Ascending aorta (tissue), 2 donors: ENCODE results near the gene ITIH1. TPM values are rescaled to one million over a fixed set of nuclear protein-coding genes. Genes with fewer than 3 reads are reported as not detected.

Experiments
- DNase-seq, 2 donors: peaks; one replicate each; pipeline ENCODE4 v3.0.0-alpha.2; 2019; ENCODE audit warnings: low spot score in 2 of 2
- H3K27ac ChIP-seq, 2 donors: fragments of 200-600 bp; sonication (generic); one replicate each; pipeline ENCODE4 v1.5.1; 2016 to 2017; ENCODE audit warnings: mild to moderate bottlenecking in 1 of 2
- H3K27me3 ChIP-seq: fragments of 200-600 bp; sonication (generic); one replicate; pipeline ENCODE4 v1.5.1; 2017
- H3K36me3 ChIP-seq, 2 donors: fragments of 200-600 bp; sonication (generic); one replicate each; pipeline ENCODE4 v1.5.1; 2016
- H3K4me1 ChIP-seq, 2 donors: fragments of 200-600 bp; sonication (generic); one replicate each; pipeline ENCODE4 v1.5.1; 2016 to 2017; ENCODE audit warnings: mild to moderate bottlenecking in 1 of 2
- H3K4me3 ChIP-seq, 2 donors: fragments of 200-600 bp; sonication (generic); one replicate each; pipeline ENCODE4 v1.5.1; 2016 to 2017; ENCODE audit warnings: mild to moderate bottlenecking in 1 of 2
- H3K9me3 ChIP-seq, 2 donors: fragments of 200-600 bp; sonication (generic); one replicate each; pipeline ENCODE4 v1.5.1; 2016
- intact Hi-C: fragments of 100-400 bp; cut with DNase I; formaldehyde crosslinking; loops from one replicate; pipeline ENCODE4 v1.15.1; 2023
- total RNA-seq: library from RNA; depleted of rRNA; stranded (reverse); fragments of >200 nt; gene quantifications from one replicate; pipeline ENCODE4 v1.1.0, GENCODE V29; 2016
- TF ChIP-seq, protein P1 (sequence below), 3 experiments: fragments of 200-600 bp in 2 of 3; fragments of 450-650 bp in 1 of 3; sonication (generic) in 2 of 3; IDR thresholded peaks; one replicate each; pipeline ENCODE4 v1.5.1; 2016 to 2019; ENCODE audit warnings: antibody characterized with exemption in 3 of 3, mild to moderate bottlenecking in 1 of 3, moderate library complexity in 1 of 3

The ITIH1 gene
- total RNA-seq, 1 donor from 2014 or later: 2.0 TPM

DNA sequence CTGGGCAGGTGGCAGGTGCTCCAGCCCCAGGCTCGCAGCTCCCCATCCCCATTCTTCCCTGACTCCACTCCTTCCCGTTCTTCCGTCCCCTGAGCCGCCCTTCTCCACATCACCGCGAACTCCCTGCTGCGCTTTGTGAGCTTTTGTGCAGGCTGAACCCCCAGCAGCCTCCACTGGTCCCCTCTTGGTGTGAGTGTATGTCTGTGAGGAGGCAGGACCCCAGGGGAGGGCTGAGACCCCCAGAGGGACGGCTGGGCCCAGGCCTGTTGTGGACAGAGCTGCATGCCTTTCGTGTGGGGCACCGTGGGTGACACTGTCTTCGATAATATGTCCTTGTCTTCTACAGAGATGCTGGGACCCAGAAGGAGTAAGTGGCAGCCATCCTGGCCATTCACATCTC is 9.8 kb downstream of the ITIH1 start:
- TF ChIP-seq, protein P1, sequence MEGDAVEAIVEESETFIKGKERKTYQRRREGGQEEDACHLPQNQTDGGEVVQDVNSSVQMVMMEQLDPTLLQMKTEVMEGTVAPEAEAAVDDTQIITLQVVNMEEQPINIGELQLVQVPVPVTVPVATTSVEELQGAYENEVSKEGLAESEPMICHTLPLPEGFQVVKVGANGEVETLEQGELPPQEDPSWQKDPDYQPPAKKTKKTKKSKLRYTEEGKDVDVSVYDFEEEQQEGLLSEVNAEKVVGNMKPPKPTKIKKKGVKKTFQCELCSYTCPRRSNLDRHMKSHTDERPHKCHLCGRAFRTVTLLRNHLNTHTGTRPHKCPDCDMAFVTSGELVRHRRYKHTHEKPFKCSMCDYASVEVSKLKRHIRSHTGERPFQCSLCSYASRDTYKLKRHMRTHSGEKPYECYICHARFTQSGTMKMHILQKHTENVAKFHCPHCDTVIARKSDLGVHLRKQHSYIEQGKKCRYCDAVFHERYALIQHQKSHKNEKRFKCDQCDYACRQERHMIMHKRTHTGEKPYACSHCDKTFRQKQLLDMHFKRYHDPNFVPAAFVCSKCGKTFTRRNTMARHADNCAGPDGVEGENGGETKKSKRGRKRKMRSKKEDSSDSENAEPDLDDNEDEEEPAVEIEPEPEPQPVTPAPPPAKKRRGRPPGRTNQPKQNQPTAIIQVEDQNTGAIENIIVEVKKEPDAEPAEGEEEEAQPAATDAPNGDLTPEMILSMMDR (IDR thresholded peaks at IDR 0.05): no peak
- Histone ChIP-seq H3K27me3 (no peaks in the 10 kb centered on the region), H3K4me1 (no peaks in the 10 kb centered on the region), H3K4me3 (no peak overlapping the region), H3K9me3 (no peaks in the 10 kb centered on the region), H3K36me3 (no peaks in the 10 kb centered on the region), H3K27ac (no peak overlapping the region)
- intact Hi-C loops: no loop called here
- DNase-seq: no peak

DNA sequence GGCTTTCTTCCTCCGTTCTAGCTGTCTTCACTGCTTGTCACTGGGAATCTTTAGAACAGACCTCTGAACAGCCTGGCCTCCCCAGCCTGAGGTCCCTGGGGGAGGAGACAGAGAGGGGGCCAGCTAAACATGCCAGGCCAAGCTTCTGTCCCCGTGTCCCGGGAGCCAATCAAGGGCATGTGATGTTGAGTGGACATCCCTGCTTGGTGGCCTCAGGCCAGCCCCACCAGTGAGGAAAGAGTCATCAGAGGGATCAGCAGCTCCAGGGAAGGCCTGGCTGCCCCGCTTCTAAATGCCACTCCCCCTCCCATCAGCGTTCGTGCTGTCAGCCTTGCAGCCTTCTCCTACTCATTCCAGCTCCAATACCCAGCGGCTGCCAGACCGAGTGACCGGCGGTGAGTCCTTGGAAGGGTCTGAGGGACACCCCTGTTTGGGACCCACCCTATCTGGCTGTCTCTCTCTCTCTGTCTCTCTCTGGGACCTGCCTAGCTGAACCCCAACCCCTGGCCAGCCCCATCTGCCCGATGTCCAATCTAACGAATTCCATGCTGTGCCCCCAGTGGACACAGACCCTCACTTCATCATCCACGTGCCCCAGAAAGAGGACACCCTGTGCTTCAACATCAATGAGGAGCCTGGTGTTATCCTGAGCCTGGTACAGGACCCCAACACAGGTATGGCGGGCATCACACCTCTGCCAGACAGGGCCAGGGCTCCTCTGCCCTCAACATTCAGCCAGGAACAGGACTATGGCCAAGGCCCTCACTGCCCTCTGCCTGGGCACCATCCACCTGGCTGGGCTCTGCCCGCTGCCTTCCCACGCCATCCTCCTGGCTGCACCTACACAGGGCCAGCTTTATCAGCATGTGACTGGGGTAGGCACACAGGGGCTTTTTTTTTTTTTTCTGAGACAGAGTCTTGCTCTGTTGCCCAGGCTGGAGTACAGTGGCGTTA is 10.6 kb downstream of the ITIH1 start:
- Histone ChIP-seq H3K4me1 (no peaks in the 10 kb centered on the region), H3K27me3 (no peaks in the 10 kb centered on the region), H3K36me3 (no peaks in the 10 kb centered on the region), H3K4me3 (no peak overlapping the region), H3K27ac (no peak overlapping the region), H3K9me3 (no peaks in the 10 kb centered on the region)
- no peak for DNase-seq
- intact Hi-C loops: no loop called here
- TF ChIP-seq, protein P1 (IDR thresholded peaks at IDR 0.05): no peak

DNA sequence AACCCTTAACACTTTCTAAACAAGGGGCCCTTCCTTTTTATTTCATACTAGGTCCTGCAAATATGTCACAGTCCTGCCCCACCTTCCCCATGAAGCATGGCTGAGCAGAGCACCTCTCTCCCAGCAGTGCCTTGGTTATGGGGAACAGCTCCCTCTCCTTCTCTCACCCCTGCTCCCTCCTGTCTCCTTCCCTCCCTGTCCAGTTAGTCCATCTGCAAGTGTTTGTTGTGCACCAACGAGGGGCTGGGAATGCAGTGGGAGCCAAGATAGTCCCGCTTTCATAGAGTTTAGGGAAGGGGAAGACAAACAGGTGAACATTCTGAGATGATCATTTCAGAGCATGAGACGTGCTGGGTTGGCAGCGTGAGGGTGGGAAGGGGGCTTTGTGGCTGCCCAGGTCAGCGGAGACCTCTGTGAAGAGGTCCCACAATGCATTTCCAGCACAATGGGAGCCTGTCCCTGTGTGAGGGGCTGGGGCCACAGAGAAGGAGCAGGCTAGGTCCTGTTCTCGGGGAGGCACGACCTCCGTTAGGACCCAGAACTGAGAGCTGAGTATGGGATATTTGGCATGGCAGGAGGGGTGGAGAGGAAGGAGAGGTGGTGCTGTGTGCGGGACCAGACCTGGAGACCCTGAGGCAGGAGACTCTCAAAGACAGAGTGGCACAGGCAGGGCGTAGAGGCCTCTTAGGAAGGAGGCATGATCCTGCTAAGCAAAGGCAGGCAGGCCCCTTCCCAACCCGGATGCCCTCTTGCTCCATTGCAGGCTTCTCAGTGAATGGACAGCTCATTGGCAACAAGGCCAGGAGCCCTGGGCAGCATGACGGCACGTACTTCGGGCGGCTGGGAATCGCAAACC is 11.7 kb downstream of the ITIH1 start:
- Histone ChIP-seq H3K4me1 (no peaks in the 10 kb centered on the region), H3K4me3 (no peak overlapping the region), H3K9me3 (no peaks in the 10 kb centered on the region), H3K27me3 (no peaks in the 10 kb centered on the region), H3K27ac (no peak overlapping the region), H3K36me3 (no peaks in the 10 kb centered on the region)
- DNase-seq: no peak
- TF ChIP-seq, protein P1 (IDR thresholded peaks at IDR 0.05): no peak
- intact Hi-C loops: no loop called here

DNA sequence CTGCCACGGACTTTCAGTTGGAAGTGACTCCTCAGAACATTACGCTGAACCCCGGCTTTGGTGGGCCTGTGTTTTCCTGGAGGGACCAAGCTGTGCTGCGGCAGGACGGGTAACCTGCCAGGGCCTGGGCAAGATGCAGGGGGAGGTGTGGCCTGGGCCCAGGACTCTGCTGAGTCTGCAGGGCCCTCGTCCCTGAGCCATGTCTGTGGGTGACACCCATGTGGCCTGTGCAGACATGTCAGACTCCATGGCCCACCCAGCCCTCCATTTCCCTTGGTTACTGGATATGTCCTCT is 12.3 kb downstream of the ITIH1 start:
- Histone ChIP-seq H3K36me3 (no peaks in the 10 kb centered on the region), H3K27me3 (no peaks in the 10 kb centered on the region), H3K27ac (no peak overlapping the region), H3K9me3 (no peaks in the 10 kb centered on the region), H3K4me3 (no peak overlapping the region), H3K4me1 (no peaks in the 10 kb centered on the region)
- TF ChIP-seq, protein P1 (IDR thresholded peaks at IDR 0.05): no peak
- no peak for DNase-seq
- intact Hi-C loops: no loop called here

DNA sequence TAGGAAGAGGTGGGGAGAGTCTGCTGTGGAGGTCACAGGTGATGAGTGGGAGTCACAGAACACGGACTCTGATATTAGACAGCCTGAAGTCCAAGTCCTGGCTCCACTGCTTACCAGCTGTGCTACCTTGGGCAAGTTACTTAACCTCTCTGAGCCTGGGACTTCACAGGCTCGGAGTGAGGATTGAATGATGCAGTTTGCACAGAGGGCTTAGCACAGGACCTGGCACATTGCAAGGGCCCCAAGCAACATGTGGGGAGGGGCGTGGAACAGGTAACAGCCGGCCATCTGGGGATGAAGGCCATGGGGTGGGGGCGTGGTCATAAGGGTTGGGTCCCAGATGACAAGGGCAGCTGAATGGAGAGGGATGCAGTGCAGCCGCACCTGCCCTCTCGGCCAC is 12.9 kb downstream of the ITIH1 start:
- intact Hi-C loops: no loop called here
- no peaks in the 10 kb centered on the region for H3K27me3 ChIP-seq
- no peaks in the 10 kb centered on the region for H3K4me1 ChIP-seq
- H3K36me3 ChIP-seq: no peaks in the 10 kb centered on the region
- H3K4me3 ChIP-seq: no peak overlapping the region
- H3K27ac ChIP-seq: no peak overlapping the region
- TF ChIP-seq, protein P1 (IDR thresholded peaks at IDR 0.05): no peak
- no peaks in the 10 kb centered on the region for H3K9me3 ChIP-seq
- no peak for DNase-seq
